Measurements from ENCODE around the gene KIDINS220. TPM values are rescaled to one million over a fixed set of nuclear protein-coding genes. Genes with fewer than 3 reads are reported as not detected.

KIDINS220 gene
- total and polyA plus RNA-seq, 2 experiments from 2014 or later, result 24.2 to 77.5 TPM

DNA sequence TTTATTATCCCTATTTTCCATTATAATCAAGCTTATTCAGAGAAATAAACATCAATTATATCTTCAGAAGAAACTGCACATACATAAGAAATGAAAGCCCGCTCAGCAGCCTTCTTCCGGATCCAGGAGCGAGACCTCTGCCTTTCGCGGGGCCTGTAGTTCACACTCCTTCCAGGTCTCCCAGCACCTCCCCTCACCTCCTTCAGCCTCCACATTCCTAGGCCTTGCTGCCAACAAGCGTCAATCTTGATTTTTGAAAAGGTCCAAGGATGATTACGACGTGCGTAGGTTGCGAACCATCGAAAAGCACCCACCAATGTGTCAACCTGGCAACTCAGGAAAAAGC lies 355 bp upstream of the KIDINS220 start:
- H3K27me3 ChIP-seq, result no peaks in the 10 kb centered on the region
- no peak overlapping the region for H3K27ac ChIP-seq
- no peaks in the 10 kb centered on the region for H3K9me3 ChIP-seq (ENCODE audit: low read depth)
- peaks cover 11% of the 10 kb centered on the region for H3K4me1 ChIP-seq (ENCODE audit: insufficient read depth)
- peaks cover 49% of the 10 kb centered on the region for H3K79me2 ChIP-seq
- peak overlapping the region; percentile 76 for H2AFZ ChIP-seq
- TF ChIP-seq EZH2 (IDR thresholded peaks at IDR 0.05; ENCODE audit: borderline replicate concordance) (no peak), EZH2phosphoT487 (IDR thresholded peaks at IDR 0.05; ENCODE audit: low read depth, severe bottlenecking, unreplicated experiment) (no peak), CTCF (IDR thresholded peaks at IDR 0.05; ENCODE audit: poor library complexity) (no peak)
- DNase-seq (ENCODE audit: low spot score), result no peak
- no peak overlapping the region for H3K4me3 ChIP-seq
- WGBS (ENCODE audit: low lambda C conversion rate, missing lambda C conversion rate), result 83% methylated on average over 11 of the region's 11 CpGs
- H4K20me1 ChIP-seq (ENCODE audit: insufficient read depth, poor library complexity, severe bottlenecking), result peaks cover 30% of the 10 kb centered on the region
- H3K9me2 ChIP-seq (replicated peaks; ENCODE audit: insufficient read depth), result no peaks in the 10 kb centered on the region
- peak overlapping the region; percentile 66 for H3K4me2 ChIP-seq
- no peaks in the 10 kb centered on the region for H3K36me3 ChIP-seq (replicated peaks; ENCODE audit: insufficient read depth, low read depth)

DNA sequence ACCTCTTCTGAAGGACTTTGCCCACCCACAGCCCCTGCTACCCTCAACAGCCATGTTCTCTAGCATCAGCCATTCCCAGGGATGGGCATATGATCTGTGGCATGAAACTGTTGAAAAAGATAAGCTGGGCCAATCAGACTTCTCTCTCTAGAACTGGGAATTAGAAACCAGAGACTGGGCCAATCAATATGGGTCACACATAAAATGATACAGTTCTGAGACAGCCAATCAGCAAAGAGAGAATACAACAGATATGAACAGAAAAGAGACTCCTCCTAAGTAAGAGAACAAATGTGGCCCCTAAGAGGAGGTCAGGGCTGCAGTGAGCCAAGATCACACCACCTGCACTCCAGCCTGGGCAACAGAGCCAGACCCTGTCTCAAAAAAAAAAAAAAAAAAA lies 2.1 kb downstream of the KIDINS220 start:
- Histone ChIP-seq H3K9me3 (ENCODE audit: low read depth) (no peaks in the 10 kb centered on the region), H3K9me2 (replicated peaks; ENCODE audit: insufficient read depth) (no peaks in the 10 kb centered on the region), H2AFZ (no peak overlapping the region), H3K4me3 (no peak overlapping the region), H3K79me2 (peaks cover 74% of the 10 kb centered on the region), H3K36me3 (replicated peaks; ENCODE audit: insufficient read depth, low read depth) (no peaks in the 10 kb centered on the region), H3K4me2 (peak overlapping the region; percentile 88), H3K4me1 (ENCODE audit: insufficient read depth) (peaks cover 11% of the 10 kb centered on the region), H3K27me3 (no peaks in the 10 kb centered on the region), H4K20me1 (ENCODE audit: insufficient read depth, poor library complexity, severe bottlenecking) (peaks cover 55% of the 10 kb centered on the region), H3K27ac (no peak overlapping the region)
- TF ChIP-seq EZH2 (IDR thresholded peaks at IDR 0.05; ENCODE audit: borderline replicate concordance), result no peak
- TF ChIP-seq EZH2phosphoT487 (IDR thresholded peaks at IDR 0.05; ENCODE audit: low read depth, severe bottlenecking, unreplicated experiment), result no peak
- no peak for TF ChIP-seq CTCF (IDR thresholded peaks at IDR 0.05; ENCODE audit: poor library complexity)
- no peak for DNase-seq (ENCODE audit: low spot score)

DNA sequence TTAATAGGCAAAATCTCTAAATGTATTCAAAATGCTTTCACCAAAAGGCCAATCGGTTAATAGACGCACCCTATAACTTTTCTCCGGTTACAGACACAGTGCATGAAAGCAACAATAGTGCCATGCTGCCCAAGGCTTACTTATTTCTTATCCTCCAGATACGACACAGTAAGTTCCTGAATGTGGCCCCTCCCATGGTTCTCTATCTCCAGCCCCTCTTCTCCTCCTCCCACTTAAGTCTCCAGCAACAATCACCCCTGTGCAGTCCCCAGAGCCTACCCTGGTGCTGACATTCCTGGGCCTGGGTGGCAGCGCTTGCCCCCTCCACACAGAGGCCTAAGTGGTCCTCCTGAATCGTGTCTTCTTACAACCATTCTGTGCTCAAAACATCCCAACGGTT lies 3.6 kb downstream of the KIDINS220 start:
- Histone ChIP-seq H3K79me2 (peaks cover 88% of the 10 kb centered on the region), H3K36me3 (replicated peaks; ENCODE audit: insufficient read depth, low read depth) (no peaks in the 10 kb centered on the region), H3K9me3 (ENCODE audit: low read depth) (no peaks in the 10 kb centered on the region), H3K4me3 (no peak overlapping the region), H3K4me2 (no peak overlapping the region), H2AFZ (no peak overlapping the region), H3K9me2 (replicated peaks; ENCODE audit: insufficient read depth) (no peaks in the 10 kb centered on the region), H3K4me1 (ENCODE audit: insufficient read depth) (peaks cover 11% of the 10 kb centered on the region), H3K27ac (no peak overlapping the region), H4K20me1 (ENCODE audit: insufficient read depth, poor library complexity, severe bottlenecking) (peaks cover 68% of the 10 kb centered on the region), H3K27me3 (no peaks in the 10 kb centered on the region)
- WGBS (ENCODE audit: low lambda C conversion rate, missing lambda C conversion rate), result 98% methylated on average over 7 of the region's 7 CpGs
- no peak for DNase-seq (ENCODE audit: low spot score)
- TF ChIP-seq CTCF (IDR thresholded peaks at IDR 0.05; ENCODE audit: poor library complexity) (no peak), EZH2 (IDR thresholded peaks at IDR 0.05; ENCODE audit: borderline replicate concordance) (no peak), EZH2phosphoT487 (IDR thresholded peaks at IDR 0.05; ENCODE audit: low read depth, severe bottlenecking, unreplicated experiment) (no peak)

GRCh38 chr2:8831516-8831915 lies 5.9 kb downstream of the KIDINS220 start:
- H3K4me2 ChIP-seq, result no peak overlapping the region

More at GRCh38 chr2:8831516-8831915, 5.9 kb downstream of the KIDINS220 start:
- Histone ChIP-seq H3K27me3 (no peaks in the 10 kb centered on the region), H3K79me2 (peaks cover 94% of the 10 kb centered on the region), H3K9me2 (replicated peaks; ENCODE audit: insufficient read depth) (no peaks in the 10 kb centered on the region), H3K4me1 (ENCODE audit: insufficient read depth) (peaks cover 11% of the 10 kb centered on the region), H3K4me3 (no peak overlapping the region), H4K20me1 (ENCODE audit: insufficient read depth, poor library complexity, severe bottlenecking) (peaks cover 78% of the 10 kb centered on the region), H3K36me3 (replicated peaks; ENCODE audit: insufficient read depth, low read depth) (no peaks in the 10 kb centered on the region), H2AFZ (no peak overlapping the region), H3K27ac (no peak overlapping the region), H3K9me3 (ENCODE audit: low read depth) (no peaks in the 10 kb centered on the region)
- TF ChIP-seq CTCF (IDR thresholded peaks at IDR 0.05; ENCODE audit: poor library complexity) (no peak), EZH2 (IDR thresholded peaks at IDR 0.05; ENCODE audit: borderline replicate concordance) (no peak), EZH2phosphoT487 (IDR thresholded peaks at IDR 0.05; ENCODE audit: low read depth, severe bottlenecking, unreplicated experiment) (no peak)
- 92% methylated on average over 2 of the region's 2 CpGs for WGBS (ENCODE audit: low lambda C conversion rate, missing lambda C conversion rate)
- no peak for DNase-seq (ENCODE audit: low spot score)
